ENCODE measurements around the gene CDC42EP1. TPM values are rescaled to one million over a fixed set of nuclear protein-coding genes. Genes with fewer than 3 reads are reported as not detected.

The CDC42EP1 gene
- total and polyA plus RNA-seq, 2 donors (not counting 1 experiment from before 2014, with no cell fraction given): 0.22 TPM; not detected in 1

GRCh38 chr22:37525073-37525745 is 35.1 kb upstream of the CDC42EP1 start:
- no peak overlapping the region for H3K27ac Mint-ChIP-seq
- Histone ChIP-seq H3K4me1 (ENCODE audit: control insufficient read depth in 2 of 2, insufficient read depth in 2 of 2, low read length in 2 of 2) (no peaks in the 10 kb centered on the region), H3K36me3 (replicated peaks in 1 of 2; ENCODE audit: control extremely low read depth in 1 of 2, control insufficient read depth in 1 of 2, extremely low read depth in 1 of 2, insufficient read depth in 2 of 2, low read length in 1 of 2) (no peaks in the 10 kb centered on the region), H3K79me2 (ENCODE audit: control insufficient read depth, insufficient read depth, low read length) (no peaks in the 10 kb centered on the region), H3K27me3 (replicated peaks in 1 of 4; ENCODE audit: control extremely low read depth in 1 of 4, control insufficient read depth in 3 of 4, insufficient read depth in 4 of 4, low read length in 3 of 4) (peaks cover 0 to 29% (median 8%) of the 10 kb centered on the region in 4 experiments), H2AFZ (ENCODE audit: insufficient read depth, low read depth, low read length, poor library complexity, severe bottlenecking) (no peak overlapping the region), H3K27ac (ENCODE audit: low read length in 2 of 2) (no peak overlapping the region), H3K4me2 (replicated peaks; ENCODE audit: low read depth, low read length, poor library complexity, severe bottlenecking) (no peak overlapping the region), H3K9ac (ENCODE audit: low read length) (no peak overlapping the region), H3K4me3 (ENCODE audit: control extremely low read depth in 1 of 5, extremely low read depth in 1 of 5, insufficient read depth in 1 of 5, low read depth in 2 of 5, low read length in 4 of 5) (no peak overlapping the region), H4K20me1 (ENCODE audit: control insufficient read depth, insufficient read depth, low read length, poor library complexity, severe bottlenecking) (no peaks in the 10 kb centered on the region), H3K9me3 (ENCODE audit: control extremely low read depth in 1 of 3, control insufficient read depth in 2 of 3, insufficient read depth in 1 of 3, low read length in 2 of 3) (no peaks in the 10 kb centered on the region)
- POLR2A ChIA-PET: no interaction called here
- peaks cover 52% of the 10 kb centered on the region for H3K27me3 Mint-ChIP-seq
- intact Hi-C loops (cut with micrococcal nuclease): no loop called here
- DNase-seq (no peak), ATAC-seq (ENCODE audit: low read depth) (no peak)
- H3K4me1 Mint-ChIP-seq: no peaks in the 10 kb centered on the region
- H3K4me3 Mint-ChIP-seq: no peak overlapping the region
- 92% methylated on average over 2 of the region's 10 CpGs for WGBS (ENCODE audit: insufficient coverage)
- H3K9me3 Mint-ChIP-seq (ENCODE audit: insufficient read depth): no peaks in the 10 kb centered on the region
- CTCF ChIA-PET: no interaction called here
- TF ChIP-seq EZH2 (IDR thresholded peaks at IDR 0.05; ENCODE audit: borderline replicate concordance, insufficient read depth, low read depth, low read length, poor library complexity, severe bottlenecking): no peak
- no peak for TF ChIP-seq CTCF (IDR thresholded peaks at IDR 0.05)

- H2AFZ ChIP-seq (ENCODE audit: insufficient read depth, low read depth, low read length, poor library complexity, severe bottlenecking): no peak overlapping the region
- H3K4me2 ChIP-seq (replicated peaks; ENCODE audit: low read depth, low read length, poor library complexity, severe bottlenecking): no peak overlapping the region
- DNase-seq (no peak), ATAC-seq (ENCODE audit: low read depth) (no peak)
- Mint-ChIP-seq H3K27ac (no peak overlapping the region), H3K4me1 (no peaks in the 10 kb centered on the region), H3K27me3 (peaks cover 47% of the 10 kb centered on the region), H3K4me3 (no peak overlapping the region), H3K9me3 (ENCODE audit: insufficient read depth) (no peaks in the 10 kb centered on the region)
- no peaks in the 10 kb centered on the region for H4K20me1 ChIP-seq (ENCODE audit: control insufficient read depth, insufficient read depth, low read length, poor library complexity, severe bottlenecking)
- H3K9me3 ChIP-seq (ENCODE audit: control extremely low read depth in 1 of 3, control insufficient read depth in 2 of 3, insufficient read depth in 1 of 3, low read length in 2 of 3): no peaks in the 10 kb centered on the region
- ChIA-PET CTCF (no interaction called here), POLR2A (no interaction called here)
- H3K36me3 ChIP-seq (replicated peaks in 1 of 2; ENCODE audit: control extremely low read depth in 1 of 2, control insufficient read depth in 1 of 2, extremely low read depth in 1 of 2, insufficient read depth in 2 of 2, low read length in 1 of 2): no peaks in the 10 kb centered on the region
- no peak overlapping the region for H3K4me3 ChIP-seq (ENCODE audit: control extremely low read depth in 1 of 5, extremely low read depth in 1 of 5, insufficient read depth in 1 of 5, low read depth in 2 of 5, low read length in 4 of 5)
- intact Hi-C loops (cut with micrococcal nuclease): no loop called here
- no peak overlapping the region for H3K9ac ChIP-seq (ENCODE audit: low read length)
- TF ChIP-seq CTCF (IDR thresholded peaks at IDR 0.05): no peak
- no peak overlapping the region for H3K27ac ChIP-seq (ENCODE audit: low read length in 2 of 2)
- 47% methylated on average over 3 of the region's 7 CpGs for WGBS (ENCODE audit: insufficient coverage)
- H3K4me1 ChIP-seq (ENCODE audit: control insufficient read depth in 2 of 2, insufficient read depth in 2 of 2, low read length in 2 of 2): no peaks in the 10 kb centered on the region
- no peaks in the 10 kb centered on the region for H3K79me2 ChIP-seq (ENCODE audit: control insufficient read depth, insufficient read depth, low read length)
- H3K27me3 ChIP-seq (replicated peaks in 1 of 4; ENCODE audit: control extremely low read depth in 1 of 4, control insufficient read depth in 3 of 4, insufficient read depth in 4 of 4, low read length in 3 of 4): peaks cover 0 to 22% (median 5%) of the 10 kb centered on the region in 4 experiments
Observed at GRCh38 chr22:37525746-37526350, 34.4 kb upstream of the CDC42EP1 start.
